Measurements from ENCODE around the gene N4BP2. TPM values are rescaled to one million over a fixed set of nuclear protein-coding genes. Genes with fewer than 3 reads are reported as not detected.

Gene N4BP2
- 2.5 and 2.7 TPM in 2 replicates for total RNA-seq

DNA sequence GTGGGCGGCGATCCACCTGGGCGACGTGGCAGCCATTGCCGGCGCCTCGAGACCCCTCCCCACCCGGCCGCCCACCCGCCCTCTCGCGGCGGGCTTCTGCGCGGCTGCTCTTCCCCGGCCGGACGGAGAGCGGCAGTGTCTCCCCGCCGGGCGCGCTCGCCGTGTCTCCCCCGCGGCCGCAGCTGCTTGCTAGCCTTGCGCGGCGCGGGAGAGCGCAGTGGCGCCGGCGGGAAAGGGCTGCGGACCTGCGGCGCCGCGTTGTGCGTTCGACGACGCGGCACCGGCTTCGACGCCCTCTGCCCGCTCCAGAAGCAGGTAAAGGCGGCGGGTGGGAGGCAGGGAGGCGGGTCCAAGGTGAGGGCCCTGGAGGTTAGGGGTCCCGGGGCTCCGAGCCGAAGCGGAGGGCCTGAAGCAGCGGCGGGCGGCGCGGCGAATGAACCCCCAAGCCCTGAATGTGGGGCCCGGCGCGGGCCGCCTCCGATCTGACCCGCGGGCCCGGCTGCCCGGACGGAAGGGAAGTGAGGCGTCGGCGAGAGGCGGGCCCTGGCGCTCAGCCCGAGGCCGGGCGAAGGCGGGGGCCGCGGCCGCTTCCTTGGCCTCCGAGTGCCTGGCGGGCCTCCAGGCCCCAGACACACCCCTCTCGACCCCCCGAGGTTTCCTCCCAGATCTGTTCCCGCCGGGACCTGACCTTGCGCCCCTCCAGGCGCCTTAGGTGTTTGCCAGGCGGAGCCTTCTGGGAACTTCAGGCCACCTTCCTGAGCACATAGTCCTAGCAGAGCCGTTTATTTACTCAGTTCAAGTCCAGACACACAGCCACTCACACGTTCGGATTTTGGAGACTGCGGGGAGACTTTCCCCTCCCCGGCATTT lies at the start of gene N4BP2:
TSS of gene N4BP2 (plus strand) at position 135 of the 870 bp plus-strand sequence. CDS start 40,491 bp downstream, outside the sequence.

DNA sequence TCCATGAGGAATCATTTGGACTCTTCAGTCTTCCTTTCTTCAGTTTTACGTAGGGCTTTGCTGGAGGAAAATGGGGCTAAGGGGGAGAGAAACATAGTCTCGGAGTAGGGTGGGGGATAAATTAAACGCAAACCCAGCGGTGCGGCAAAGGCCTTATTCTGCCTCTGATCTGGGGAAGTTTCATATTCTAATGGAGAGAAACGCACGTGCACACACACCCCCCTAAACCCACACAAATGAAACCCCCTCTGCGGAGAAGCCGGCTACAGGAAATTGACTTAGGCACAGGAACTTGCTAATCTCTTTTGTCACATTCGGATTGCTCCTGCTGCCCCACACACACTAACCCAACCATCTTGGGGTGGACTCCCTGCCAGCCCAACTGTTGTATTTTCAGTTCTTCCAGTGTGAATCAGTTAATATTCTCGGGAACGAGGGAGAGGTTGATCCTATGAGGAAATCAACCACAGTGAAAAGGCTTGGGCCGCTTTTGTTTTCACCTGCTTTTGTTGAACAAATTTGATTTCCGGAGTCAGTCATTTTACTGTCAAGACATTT lies 140.2 kb downstream of the N4BP2 start, which contains the start of gene RHOH:
TSS of gene RHOH (plus strand) at position 308 of the 558 bp plus-strand sequence. CDS start 46,356 bp downstream, outside the sequence.

Other genes starting within 250 kb of the N4BP2 start
- 56.0 and 60.0 TPM in 2 replicates for gene PDS5A, start 78.9 kb upstream of the N4BP2 start, total RNA-seq
- not detected in 2 replicates for gene RHOH, start 140.2 kb downstream of the N4BP2 start, total RNA-seq